Endothelial cell of umbilical vein (primary cell): ENCODE results near the gene P2RY11. TPM values are rescaled to one million over a fixed set of nuclear protein-coding genes. Genes with fewer than 3 reads are reported as not detected.

Experiments
- BruUV-seq: library from RNA; stranded (reverse); fragments of 400-500 nt; replicated peaks from 2 replicates; lab custom pipeline; 2021; lab: Mats Ljungman, UMichigan
- CTCF ChIA-PET: fragments of 300-600, 350-600 bp; sonication (Branson Sonifier 250); formaldehyde crosslinking; loops from one replicate; lab custom pipeline; 2021; ENCODE audit warnings: antibody characterized with exemption, inconsistent platforms; lab: Charles Lee
- POLR2A ChIA-PET: fragments of 300-600, 350-600 bp; sonication (Branson Sonifier 250); formaldehyde crosslinking; loops from one replicate; lab custom pipeline; 2021; ENCODE audit warnings: antibody characterized with exemption, inconsistent platforms; lab: Charles Lee
- DNase-seq: peaks from one replicate; pipeline ENCODE4 v3.0.0-alpha.2; 2011; ENCODE audit warnings: low read depth, low spot score
- FAIRE-seq: peaks from 2 replicates; lab custom pipeline; 2011; peaks lifted over from hg19 to GRCh38; lab: Jason Lieb, UNC
- H2AFZ ChIP-seq: 2 replicates; pipeline ENCODE4 v1.6.0; 2012; ENCODE audit warnings: low read depth, low read length, control low read depth, inconsistent platforms
- H3K27ac ChIP-seq: 2 replicates; pipeline ENCODE4 v1.5.1; 2011; ENCODE audit warnings: low read depth, mild to moderate bottlenecking, control low read depth, low read length, moderate library complexity; ENCODE audit not compliant: insufficient read depth
- H3K27me3 ChIP-seq, 2 experiments: 2 replicates each; pipeline versions ENCODE4 v1.6.0 to v1.6.1; 2011; ENCODE audit warnings: low read length in 2 of 2, mixed read lengths in 1 of 2; ENCODE audit not compliant: control insufficient read depth in 2 of 2, insufficient read depth in 2 of 2
- H3K36me3 ChIP-seq, 2 experiments: 2 replicates in 1 of 2; 3 replicates in 1 of 2; pipeline ENCODE4 v1.5.1; 2011; ENCODE audit warnings: low read length in 2 of 2, mild to moderate bottlenecking in 1 of 2, moderate library complexity in 1 of 2; ENCODE audit not compliant: control insufficient read depth in 2 of 2, insufficient read depth in 2 of 2; ENCODE audit errors: extremely low read depth in 1 of 2
- H3K4me1 ChIP-seq: 3 replicates; pipeline ENCODE4 v1.5.1; 2011; ENCODE audit warnings: mild to moderate bottlenecking, low read length; ENCODE audit not compliant: control insufficient read depth, insufficient read depth; ENCODE audit errors: extremely low read depth
- H3K4me2 ChIP-seq: 2 replicates; pipeline ENCODE4 v1.6.1; 2011; ENCODE audit warnings: low read length, control low read depth, mixed read lengths; ENCODE audit not compliant: insufficient read depth
- H3K4me3 ChIP-seq, 3 experiments: fragments of 200-600 bp in 1 of 3; sonication (generic), shearing (Covaris generic) in 1 of 3; replicated peaks in 1 of 3; 2 replicates each; pipeline ENCODE4 v1.5.1; 2011 to 2016; ENCODE audit warnings: control low read depth in 3 of 3, low read length in 3 of 3, mild to moderate bottlenecking in 2 of 3, inconsistent platforms in 1 of 3, low read depth in 1 of 3, moderate library complexity in 1 of 3; ENCODE audit not compliant: insufficient read depth in 1 of 3
- H3K79me2 ChIP-seq: 2 replicates; pipeline ENCODE4 v1.6.0; 2012; ENCODE audit warnings: low read length, inconsistent platforms; ENCODE audit not compliant: control insufficient read depth, insufficient read depth
- H3K9ac ChIP-seq: replicated peaks from 2 replicates; pipeline ENCODE3; 2011; ENCODE audit warnings: low read length, control low read depth; ENCODE audit not compliant: insufficient read depth; ENCODE audit errors: extremely low read depth
- H3K9me1 ChIP-seq: replicated peaks from 3 replicates; pipeline ENCODE4 v1.6.0; 2011; ENCODE audit warnings: mild to moderate bottlenecking, low read length; ENCODE audit not compliant: control insufficient read depth, insufficient read depth; ENCODE audit errors: extremely low read depth
- H3K9me3 ChIP-seq: replicated peaks from 2 replicates; pipeline ENCODE4 v1.5.1; 2012; ENCODE audit warnings: low read length, inconsistent platforms; ENCODE audit not compliant: control insufficient read depth, insufficient read depth
- H4K20me1 ChIP-seq: replicated peaks from 2 replicates; pipeline ENCODE3; 2011; ENCODE audit warnings: mild to moderate bottlenecking, low read length; ENCODE audit not compliant: control insufficient read depth, insufficient read depth; ENCODE audit errors: extremely low read depth
- EZH2 ChIP-seq: IDR thresholded peaks from 2 replicates; pipeline ENCODE4 v1.6.1; 2012; ENCODE audit warnings: borderline replicate concordance, low read depth, mild to moderate bottlenecking, moderate library complexity, low read length, inconsistent platforms; ENCODE audit not compliant: severe bottlenecking
- FOS ChIP-seq: IDR thresholded peaks from 2 replicates; pipeline ENCODE4 v1.6.1; 2011; ENCODE audit warnings: mild to moderate bottlenecking, low read length, moderate library complexity, borderline replicate concordance; ENCODE audit not compliant: insufficient read depth
- GATA2 ChIP-seq: IDR thresholded peaks from 2 replicates; pipeline ENCODE4 v1.7.0; 2011; ENCODE audit warnings: low read depth, mild to moderate bottlenecking, moderate library complexity, mixed read lengths, low read length; ENCODE audit not compliant: insufficient read length, insufficient read depth
- JUN ChIP-seq: IDR thresholded peaks from 2 replicates; pipeline ENCODE4 v1.6.1; 2011; ENCODE audit warnings: borderline replicate concordance, low read depth; ENCODE audit not compliant: insufficient read length, insufficient read depth
- MAX ChIP-seq: IDR thresholded peaks from 2 replicates; pipeline ENCODE4 v1.6.1; 2011; ENCODE audit not compliant: insufficient read depth, insufficient read length
- MYC ChIP-seq: IDR thresholded peaks from one replicate; pipeline ENCODE4 v1.6.1; 2011; ENCODE audit warnings: mild to moderate bottlenecking, low read depth, low read length
- POLR2A ChIP-seq: IDR thresholded peaks from 2 replicates; pipeline ENCODE4 v1.6.1; 2012; ENCODE audit warnings: low read depth, mild to moderate bottlenecking, control low read depth, low read length
- POLR2AphosphoS5 ChIP-seq: IDR thresholded peaks from 2 replicates; pipeline ENCODE4 v1.6.1; 2012; ENCODE audit warnings: low read depth, mild to moderate bottlenecking, control low read depth, low read length, moderate library complexity; ENCODE audit not compliant: insufficient read depth
- dilution Hi-C: fragments of 300-500 bp; cut with MboI; formaldehyde crosslinking; loops from one replicate; pipeline ENCODE4 v1.15.0; 2019; ENCODE audit warnings: low sequenced_read_pairs; ENCODE audit not compliant: extremely low pct_ligation_motif_present
- intact Hi-C: fragments of 100-400 bp; cut with micrococcal nuclease; formaldehyde crosslinking; loops from one replicate; pipeline ENCODE4 v1.10.0; 2022
- polyA plus RNA-seq, 4 experiments: library from polyadenylated mRNA; depleted of rRNA in 3 of 4; stranded (reverse) in 3 of 4; unstranded in 1 of 4; fragments of >200 nt; gene quantifications; 2 replicates each; pipeline versions ENCODE4 v1.2.1 to v1.2.3, GENCODE V29; 2011 to 2012; ENCODE audit warnings: missing spikeins in 1 of 4
- total RNA-seq: library from RNA; stranded (reverse); gene quantifications from 2 replicates; pipeline ENCODE4 v1.2.3, GENCODE V29; 2021
- TF ChIP-seq, protein P1 (sequence below), 2 donors: IDR thresholded peaks; 1 replicate in 1 of 2; 2 replicates in 1 of 2; pipeline ENCODE4 v1.5.1; 2011; ENCODE audit warnings: low read length in 2 of 2, mild to moderate bottlenecking in 2 of 2, moderate library complexity in 2 of 2, control low read depth in 1 of 2, inconsistent platforms in 1 of 2, low read depth in 1 of 2; ENCODE audit not compliant: insufficient read depth in 1 of 2; ENCODE audit errors: extremely low read depth in 1 of 2

P2RY11 gene
- total and polyA plus RNA-seq, 2 donors (not counting 3 experiments of a cell fraction or from before 2014, with no cell fraction given), result 3.6 to 14.6 TPM

DNA sequence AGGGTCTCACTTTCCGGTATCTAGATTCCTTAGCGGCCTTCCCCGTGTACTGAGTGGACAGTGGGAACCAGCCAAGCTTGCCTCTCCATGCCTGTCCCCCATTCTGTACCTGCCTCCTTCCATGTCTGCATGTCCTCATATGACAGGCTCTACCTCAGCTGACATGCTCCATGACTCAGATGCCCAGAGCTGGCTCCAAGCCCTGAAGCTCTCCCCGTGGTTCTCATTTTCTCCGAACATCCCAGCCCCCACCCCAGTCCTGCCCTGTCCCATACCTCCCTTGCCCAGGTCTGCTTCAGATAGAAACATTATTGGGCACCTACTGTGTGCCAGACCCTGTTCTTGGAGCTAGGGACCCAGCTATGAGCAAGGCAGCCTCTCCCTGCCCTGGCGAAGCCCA lies 42.4 kb upstream of the P2RY11 start:
- Histone ChIP-seq H3K9me1 (no peaks in the 10 kb centered on the region), H3K4me2 (no peak overlapping the region), H3K27me3 (no peaks in the 10 kb centered on the region), H4K20me1 (no peaks in the 10 kb centered on the region), H2AFZ (no peak overlapping the region), H3K9me3 (no peaks in the 10 kb centered on the region), H3K9ac (no peak overlapping the region), H3K4me1 (no peaks in the 10 kb centered on the region), H3K27ac (no peak overlapping the region), H3K79me2 (no peaks in the 10 kb centered on the region), H3K4me3 (no peak overlapping the region), H3K36me3 (no peaks in the 10 kb centered on the region)
- BruUV-seq, result no TSS peak
- intact Hi-C loops (no loop called here), dilution Hi-C loops (no loop called here)
- FAIRE-seq (no peak), DNase-seq (no peak)
- TF ChIP-seq MYC, result no peak
- no peak for TF ChIP-seq JUN
- TF ChIP-seq EZH2, result no peak
- TF ChIP-seq GATA2, result no peak
- no peak for TF ChIP-seq MAX
- no peak for TF ChIP-seq FOS
- TF ChIP-seq POLR2AphosphoS5, result no peak
- TF ChIP-seq POLR2A, result no peak
- TF ChIP-seq, protein P1, sequence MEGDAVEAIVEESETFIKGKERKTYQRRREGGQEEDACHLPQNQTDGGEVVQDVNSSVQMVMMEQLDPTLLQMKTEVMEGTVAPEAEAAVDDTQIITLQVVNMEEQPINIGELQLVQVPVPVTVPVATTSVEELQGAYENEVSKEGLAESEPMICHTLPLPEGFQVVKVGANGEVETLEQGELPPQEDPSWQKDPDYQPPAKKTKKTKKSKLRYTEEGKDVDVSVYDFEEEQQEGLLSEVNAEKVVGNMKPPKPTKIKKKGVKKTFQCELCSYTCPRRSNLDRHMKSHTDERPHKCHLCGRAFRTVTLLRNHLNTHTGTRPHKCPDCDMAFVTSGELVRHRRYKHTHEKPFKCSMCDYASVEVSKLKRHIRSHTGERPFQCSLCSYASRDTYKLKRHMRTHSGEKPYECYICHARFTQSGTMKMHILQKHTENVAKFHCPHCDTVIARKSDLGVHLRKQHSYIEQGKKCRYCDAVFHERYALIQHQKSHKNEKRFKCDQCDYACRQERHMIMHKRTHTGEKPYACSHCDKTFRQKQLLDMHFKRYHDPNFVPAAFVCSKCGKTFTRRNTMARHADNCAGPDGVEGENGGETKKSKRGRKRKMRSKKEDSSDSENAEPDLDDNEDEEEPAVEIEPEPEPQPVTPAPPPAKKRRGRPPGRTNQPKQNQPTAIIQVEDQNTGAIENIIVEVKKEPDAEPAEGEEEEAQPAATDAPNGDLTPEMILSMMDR (IDR thresholded peaks at IDR 0.05; ENCODE audit: extremely low read depth in 1 of 2, insufficient read depth in 1 of 2, low read depth in 1 of 2, low read length in 2 of 2), result no peak
- CTCF ChIA-PET, result no interaction called here
- POLR2A ChIA-PET, result no interaction called here
